Hematopoietic multipotent progenitor cell treated with erythropoietin and hydrocortisone succinate and interleukin-3 and kit ligand, for 4 days (in vitro differentiated cells): ENCODE data around the gene OPCML.
A peak's percentile ranks its signal among the peaks of the same experiment; 100 is the strongest.

Experiments used
- DNase-seq: peaks from one replicate; pipeline ENCODE4 v3.0.0-alpha.2; 2015

Gene OPCML

GRCh38 chr11:133531971-133532651, at the start of gene OPCML:
TSS of gene OPCML (minus strand) at chr11:133532501.
- DNase-seq, result no peak

DNA sequence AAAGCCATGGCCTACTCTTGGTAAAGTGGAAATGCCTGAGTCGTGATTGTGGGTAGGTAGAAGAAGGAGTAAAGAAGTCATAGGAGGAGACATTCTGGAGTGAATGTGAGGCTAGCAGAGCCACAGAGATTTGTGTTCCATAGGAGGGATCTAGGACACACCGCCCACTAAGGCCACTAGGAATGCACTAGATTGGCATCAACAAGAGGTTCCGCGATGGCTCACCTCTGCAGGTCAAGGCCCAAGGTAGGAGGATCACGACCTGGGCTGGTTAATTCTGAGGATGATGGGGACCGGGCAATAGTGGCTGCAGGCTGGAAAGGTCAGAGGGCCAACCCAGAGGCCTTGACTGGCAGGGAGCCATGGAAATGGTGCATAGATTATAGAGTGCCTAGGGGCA, 48.8 kb upstream of the OPCML start:
- DNase-seq, result no peak

GRCh38 chr11:133579165-133580031, 47.1 kb upstream of the OPCML start:
- DNase-seq, result no peak

DNA sequence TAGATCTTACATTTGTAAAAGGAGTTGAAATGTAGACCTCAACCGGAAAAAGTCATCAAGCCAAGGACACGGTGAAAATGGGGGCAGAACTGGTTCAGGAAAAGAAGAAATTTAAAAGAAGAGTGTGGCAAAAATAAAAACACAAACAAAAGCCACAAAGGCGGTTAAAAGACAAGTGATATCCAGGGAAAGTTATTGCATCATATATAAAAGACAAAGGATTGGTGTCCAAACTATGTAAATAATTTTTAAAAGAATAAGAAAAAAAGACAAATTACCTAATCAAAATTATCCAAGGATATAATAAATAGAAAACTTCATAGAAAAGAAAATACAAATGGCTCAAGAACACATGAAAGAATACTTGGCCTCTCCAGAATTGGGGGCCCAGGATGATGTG, 45.1 kb upstream of the OPCML start:
- no peak for DNase-seq

DNA sequence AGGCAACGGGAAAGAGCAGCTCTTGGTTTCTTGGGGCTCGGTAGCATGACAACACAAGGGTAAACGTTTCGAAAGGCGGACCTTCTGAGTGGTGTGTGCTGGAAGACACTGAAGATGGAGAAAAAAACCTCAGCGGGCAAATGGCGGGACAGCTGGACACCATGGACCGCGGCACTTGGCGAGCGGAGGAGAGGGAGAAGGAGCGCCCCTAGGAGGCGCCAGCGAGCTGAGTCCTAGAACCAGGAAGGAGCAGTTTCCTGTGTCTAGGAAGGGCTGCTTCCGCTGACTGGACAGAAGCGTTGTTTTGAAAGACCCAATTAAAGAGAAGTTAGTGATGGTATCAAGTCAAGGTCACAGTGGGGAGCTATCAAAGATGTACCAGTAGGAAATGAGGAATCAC, 44.0 kb upstream of the OPCML start:
- DNase-seq, result peak; percentile 7

DNA sequence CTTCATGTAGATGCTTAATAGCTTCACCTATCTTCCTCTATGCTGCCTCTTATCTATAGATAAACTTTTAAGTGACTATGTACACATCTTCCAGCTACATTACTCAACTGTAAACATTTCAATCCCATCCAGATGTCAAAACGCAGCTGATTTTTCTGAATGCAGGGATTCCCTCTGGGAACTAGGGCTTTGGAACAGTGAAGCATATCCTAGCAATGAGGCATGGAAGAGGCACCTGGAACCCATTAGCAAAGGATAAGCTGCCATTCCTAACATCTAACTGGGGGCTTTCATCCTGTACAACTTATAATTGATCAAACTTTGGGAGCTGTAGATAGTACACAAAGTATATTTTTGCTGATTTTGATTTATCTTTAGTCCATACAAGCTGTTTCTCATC, 40.8 kb upstream of the OPCML start:
- no peak for DNase-seq

GRCh38 chr11:133570376-133570775, 38.1 kb upstream of the OPCML start:
- DNase-seq, result no peak

DNA sequence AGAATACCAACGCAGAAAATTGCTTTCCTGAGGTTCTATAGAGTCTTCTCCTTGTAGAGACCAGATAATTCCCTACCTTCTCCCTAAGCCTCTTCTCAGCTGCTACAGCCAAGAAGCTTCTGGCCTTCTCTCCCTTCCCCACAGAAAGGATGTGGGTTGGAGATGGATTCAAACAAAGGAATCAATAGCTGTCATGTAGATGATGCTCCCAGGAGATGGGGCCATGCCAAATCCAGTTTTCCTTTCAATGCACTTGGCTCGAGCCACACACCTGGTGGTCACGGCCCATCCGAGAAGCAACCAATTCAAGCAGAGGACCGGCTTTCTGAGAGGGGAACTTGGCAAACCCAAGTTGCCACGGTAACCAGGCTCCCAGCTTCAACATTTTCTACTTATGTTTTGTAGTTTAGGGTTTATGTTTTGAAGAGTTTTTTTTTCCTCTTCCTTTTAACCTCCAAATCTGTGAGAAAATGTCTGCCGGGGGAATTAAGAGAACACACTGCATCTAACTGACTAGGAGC, 31.3 kb upstream of the OPCML start:
- DNase-seq, result no peak

- DNase-seq, result no peak
Observed at GRCh38 chr11:133560472-133560855, 28.2 kb upstream of the OPCML start.

GRCh38 chr11:133559833-133560471, 27.7 kb upstream of the OPCML start:
- DNase-seq, result no peak

DNA sequence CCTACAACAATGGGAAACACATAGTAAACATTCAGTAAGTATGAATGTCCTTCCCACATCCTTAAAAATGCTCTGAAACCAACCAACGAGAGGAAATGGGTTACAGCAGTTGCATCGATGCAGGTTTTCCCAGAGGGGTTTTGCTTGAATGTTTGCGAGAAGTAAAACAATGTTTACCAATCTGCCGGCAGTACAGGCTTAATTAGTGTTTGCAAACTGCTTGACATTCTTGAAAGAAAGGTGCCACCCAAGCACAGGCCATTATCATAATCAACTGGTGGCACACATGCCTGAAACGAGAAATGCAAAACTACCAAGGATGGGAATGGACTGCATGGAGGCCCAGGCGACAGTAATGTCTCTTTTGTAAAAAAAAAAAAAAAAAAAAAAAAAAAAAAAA, 27.1 kb upstream of the OPCML start:
- no peak for DNase-seq

GRCh38 chr11:133555034-133555433, 22.7 kb upstream of the OPCML start:
- DNase-seq, result no peak

DNA sequence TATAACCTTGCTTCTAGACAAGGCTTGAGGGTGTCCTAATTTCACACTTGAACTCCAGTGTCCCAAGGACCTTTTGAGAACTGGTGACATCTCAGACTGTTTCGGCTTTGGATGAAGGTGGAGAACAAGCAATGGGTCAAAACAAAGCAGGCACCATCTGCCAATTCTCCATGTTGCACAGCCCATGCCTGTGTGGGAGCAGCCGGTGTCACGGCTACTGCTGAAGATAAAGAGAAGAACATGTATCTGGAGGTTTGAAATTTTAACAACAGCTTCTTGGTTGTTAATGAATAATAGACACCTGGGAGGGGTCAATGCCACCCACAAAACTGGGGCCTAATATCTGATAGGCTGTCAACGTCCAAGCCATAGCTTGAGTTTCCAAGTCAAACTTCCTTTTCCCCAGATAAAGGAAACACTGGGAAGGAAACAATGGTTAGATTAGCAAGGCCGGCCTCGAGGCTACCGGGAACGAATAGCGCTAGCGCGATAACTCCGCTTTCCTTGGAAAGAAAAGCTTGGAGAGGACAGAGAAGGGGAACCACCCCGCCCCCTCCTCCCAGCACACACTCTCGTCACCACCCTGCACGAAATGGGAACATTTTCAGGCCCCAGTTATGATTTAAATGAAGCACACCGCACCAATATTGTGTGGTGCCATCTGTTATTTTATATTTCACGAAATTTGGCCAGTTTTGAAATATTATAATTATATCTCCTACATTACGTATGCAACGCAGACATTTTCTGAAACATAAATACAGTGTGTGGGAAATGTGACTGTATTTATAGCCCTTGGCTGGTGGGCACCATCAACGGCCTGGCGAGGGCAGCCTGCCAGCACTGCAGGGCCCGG, 21.8 kb upstream of the OPCML start:
- DNase-seq, result no peak

GRCh38 chr11:133552938-133553337, 20.6 kb upstream of the OPCML start:
- DNase-seq, result no peak

DNA sequence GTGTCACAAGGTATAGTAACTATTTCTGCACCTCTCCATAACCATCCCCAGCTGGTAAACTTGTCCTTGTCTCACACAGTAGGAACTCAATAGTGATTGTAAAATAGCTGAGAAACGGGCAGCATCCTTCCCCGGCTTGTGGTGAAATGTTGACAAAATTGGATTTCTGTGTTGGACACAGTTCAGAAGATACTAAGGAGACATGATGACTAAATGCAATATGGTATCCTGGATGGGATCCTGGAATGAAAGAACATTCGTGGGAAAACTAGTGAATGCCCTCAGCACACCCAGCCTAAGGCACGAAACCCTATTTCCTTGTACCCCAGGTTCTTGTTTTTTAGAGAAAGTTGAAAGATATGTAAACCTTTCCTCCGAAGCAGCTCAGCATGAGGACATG, 18.8 kb upstream of the OPCML start:
- DNase-seq, result no peak

GRCh38 chr11:133549826-133550225, 17.5 kb upstream of the OPCML start:
- no peak for DNase-seq

DNA sequence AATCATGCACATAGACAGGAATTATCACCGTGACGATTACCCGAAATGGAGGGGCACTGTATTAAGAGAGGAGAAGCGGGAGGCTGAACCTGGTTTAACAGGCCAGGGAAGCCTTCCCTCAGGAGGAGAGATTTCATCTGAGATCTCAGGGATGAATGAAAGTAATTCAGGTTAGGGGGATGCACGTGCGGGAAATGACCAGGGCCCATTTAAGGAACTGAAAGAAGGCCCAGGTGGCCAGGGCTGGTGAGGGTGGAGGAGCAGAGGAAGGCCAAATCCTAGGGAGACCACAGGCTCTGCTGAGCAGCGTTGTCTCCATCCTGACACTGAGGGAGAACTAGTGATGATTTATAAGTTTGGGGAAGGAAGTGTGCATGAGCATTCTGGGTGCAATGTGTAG, 16.3 kb upstream of the OPCML start:
- no peak for DNase-seq

- DNase-seq, result no peak
Observed at GRCh38 chr11:133547808-133548494, 15.7 kb upstream of the OPCML start.

DNA sequence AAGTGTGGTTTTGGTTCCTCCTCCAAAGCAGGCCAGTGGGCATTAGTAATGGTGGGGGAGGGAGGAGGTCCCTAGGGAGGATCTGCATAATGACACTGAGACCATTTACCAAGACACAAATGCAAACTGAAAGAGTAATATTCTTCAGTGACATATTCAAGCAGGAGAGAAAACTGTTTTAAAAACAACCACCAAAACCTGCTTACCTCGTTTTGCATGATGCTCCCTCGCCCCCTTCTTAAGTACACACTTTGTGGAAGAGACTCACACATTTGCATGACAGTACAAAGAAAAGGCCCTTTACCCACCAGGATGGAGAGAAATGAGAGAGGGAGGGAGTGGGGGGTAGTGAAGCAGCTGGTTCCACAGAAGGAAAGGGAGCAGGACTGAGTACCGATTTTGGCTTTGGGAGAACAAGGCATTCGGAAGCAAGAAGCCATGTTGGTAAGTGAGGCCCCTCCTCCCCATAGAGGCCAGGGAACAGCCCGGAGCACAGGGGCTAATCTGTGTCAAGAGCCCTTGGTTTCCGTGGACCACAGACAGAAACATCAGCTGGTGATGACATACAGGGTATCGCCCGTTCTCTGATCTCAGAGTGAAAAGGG, 13.0 kb upstream of the OPCML start:
- DNase-seq, result no peak

DNA sequence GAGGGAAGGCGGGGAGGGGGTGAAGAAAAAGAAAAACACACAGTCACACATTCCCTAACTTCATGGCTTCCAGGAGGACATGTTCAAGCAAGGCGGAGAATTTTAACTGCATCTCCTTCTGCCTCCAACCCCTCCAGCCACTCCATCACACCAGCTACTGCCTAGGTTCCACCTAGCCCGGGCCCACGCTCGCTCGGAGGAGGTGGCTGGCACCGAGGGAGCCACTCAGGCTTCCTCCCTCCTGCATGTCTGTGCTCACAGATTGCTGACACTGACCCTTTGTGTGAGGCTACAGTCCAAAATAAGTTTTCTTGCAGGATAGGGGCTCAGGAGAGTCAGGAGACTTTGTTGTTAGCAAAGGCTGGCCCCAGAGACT, 9.4 kb upstream of the OPCML start:
- DNase-seq, result no peak

GRCh38 chr11:133541021-133541719, 8.9 kb upstream of the OPCML start:
- no peak for DNase-seq
